Erythroblast (primary cell): ENCODE measurements around the gene PRSS3.

ENCODE experiments used
- GATA1 ChIP-seq: IDR thresholded peaks from 2 replicates; pipeline ENCODE4 v1.6.1; 2011; ENCODE audit warnings: low read depth, mild to moderate bottlenecking, control low read depth, low read length, moderate library complexity
- POLR2A ChIP-seq: IDR thresholded peaks from 2 replicates; pipeline ENCODE4 v1.6.1; 2011; ENCODE audit warnings: mild to moderate bottlenecking, low read length

GRCh38 chr9:33795281-33795680 is at the start of gene PRSS3:
- no peak for TF ChIP-seq POLR2A
- no peak for TF ChIP-seq GATA1
